BJ (cell line): Measurements from ENCODE around the gene CTSW. TPM values are rescaled to one million over a fixed set of nuclear protein-coding genes. Genes with fewer than 3 reads are reported as not detected.

Experiments
- CTCF ChIA-PET: fragments of 350-600 bp; formaldehyde crosslinking; extraction: SDS; loops from one replicate; lab custom pipeline; 2021; ENCODE audit warnings: antibody characterized with exemption, inconsistent platforms; lab: Yijun Ruan, JAX
- POLR2A ChIA-PET: fragments of 300-600 bp; sonication (Branson Sonifier 250); formaldehyde crosslinking; extraction: SDS; loops from one replicate; lab custom pipeline; 2021; ENCODE audit warnings: antibody characterized with exemption; lab: Charles Lee
- DNase-seq: peaks from one replicate; pipeline ENCODE4 v3.0.0-alpha.2; 2011; ENCODE audit warnings: low read depth
- H3K27me3 ChIP-seq: 2 replicates; pipeline ENCODE4 v1.6.0; 2011; ENCODE audit warnings: low read length; ENCODE audit not compliant: control insufficient read depth, insufficient read depth
- H3K36me3 ChIP-seq: 2 replicates; pipeline ENCODE4 v1.5.1; 2011; ENCODE audit warnings: low read length; ENCODE audit not compliant: control insufficient read depth, insufficient read depth
- H3K4me3 ChIP-seq: 2 replicates; pipeline ENCODE4 v1.5.1; 2011; ENCODE audit warnings: low read depth, mild to moderate bottlenecking, control low read depth, low read length
- polyA plus RNA-seq: library from polyadenylated mRNA; depleted of rRNA; stranded (reverse); fragments of >200 nt; gene quantifications from 2 replicates; pipeline ENCODE4 v1.2.3, GENCODE V29; 2011; rRNA removed
- TF ChIP-seq, protein P1 (sequence below): IDR thresholded peaks from 2 replicates; pipeline ENCODE4 v1.5.1; 2011; ENCODE audit warnings: low read depth, mild to moderate bottlenecking, control low read depth, inconsistent platforms, low read length, moderate library complexity; ENCODE audit not compliant: insufficient read depth

Gene CTSW
- polyA plus RNA-seq, 1 experiment = 0.21 TPM

DNA sequence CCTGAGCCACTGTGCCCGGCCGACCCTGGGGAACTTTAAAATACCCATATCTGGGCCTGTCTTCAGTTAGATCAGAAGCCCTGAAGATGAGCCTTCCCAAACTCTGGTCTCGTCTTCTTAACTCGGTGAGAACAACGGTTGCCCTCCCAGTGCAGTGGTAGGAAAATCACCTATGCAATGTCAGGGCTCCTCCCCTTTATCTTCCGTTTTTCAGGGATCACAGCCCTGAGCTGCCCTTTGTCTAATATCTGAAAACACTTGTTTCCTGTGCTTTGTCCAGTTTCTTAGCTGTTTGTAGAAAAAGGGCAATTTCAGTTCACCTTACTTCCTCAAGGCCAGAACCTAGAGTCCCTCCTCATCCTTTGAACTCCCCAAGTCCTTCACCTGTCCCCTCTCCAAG lies 49.0 kb downstream of the CTSW start:
- ChIA-PET POLR2A (no interaction called here), CTCF (no interaction called here)
- Histone ChIP-seq H3K36me3 (no peaks in the 10 kb centered on the region; the same call in 1 of the 2 replicates), H3K27me3 (no peaks in the 10 kb centered on the region), H3K4me3 (no peak overlapping the region)
- DNase-seq = no peak
- TF ChIP-seq, protein P1, sequence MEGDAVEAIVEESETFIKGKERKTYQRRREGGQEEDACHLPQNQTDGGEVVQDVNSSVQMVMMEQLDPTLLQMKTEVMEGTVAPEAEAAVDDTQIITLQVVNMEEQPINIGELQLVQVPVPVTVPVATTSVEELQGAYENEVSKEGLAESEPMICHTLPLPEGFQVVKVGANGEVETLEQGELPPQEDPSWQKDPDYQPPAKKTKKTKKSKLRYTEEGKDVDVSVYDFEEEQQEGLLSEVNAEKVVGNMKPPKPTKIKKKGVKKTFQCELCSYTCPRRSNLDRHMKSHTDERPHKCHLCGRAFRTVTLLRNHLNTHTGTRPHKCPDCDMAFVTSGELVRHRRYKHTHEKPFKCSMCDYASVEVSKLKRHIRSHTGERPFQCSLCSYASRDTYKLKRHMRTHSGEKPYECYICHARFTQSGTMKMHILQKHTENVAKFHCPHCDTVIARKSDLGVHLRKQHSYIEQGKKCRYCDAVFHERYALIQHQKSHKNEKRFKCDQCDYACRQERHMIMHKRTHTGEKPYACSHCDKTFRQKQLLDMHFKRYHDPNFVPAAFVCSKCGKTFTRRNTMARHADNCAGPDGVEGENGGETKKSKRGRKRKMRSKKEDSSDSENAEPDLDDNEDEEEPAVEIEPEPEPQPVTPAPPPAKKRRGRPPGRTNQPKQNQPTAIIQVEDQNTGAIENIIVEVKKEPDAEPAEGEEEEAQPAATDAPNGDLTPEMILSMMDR = no peak

DNA sequence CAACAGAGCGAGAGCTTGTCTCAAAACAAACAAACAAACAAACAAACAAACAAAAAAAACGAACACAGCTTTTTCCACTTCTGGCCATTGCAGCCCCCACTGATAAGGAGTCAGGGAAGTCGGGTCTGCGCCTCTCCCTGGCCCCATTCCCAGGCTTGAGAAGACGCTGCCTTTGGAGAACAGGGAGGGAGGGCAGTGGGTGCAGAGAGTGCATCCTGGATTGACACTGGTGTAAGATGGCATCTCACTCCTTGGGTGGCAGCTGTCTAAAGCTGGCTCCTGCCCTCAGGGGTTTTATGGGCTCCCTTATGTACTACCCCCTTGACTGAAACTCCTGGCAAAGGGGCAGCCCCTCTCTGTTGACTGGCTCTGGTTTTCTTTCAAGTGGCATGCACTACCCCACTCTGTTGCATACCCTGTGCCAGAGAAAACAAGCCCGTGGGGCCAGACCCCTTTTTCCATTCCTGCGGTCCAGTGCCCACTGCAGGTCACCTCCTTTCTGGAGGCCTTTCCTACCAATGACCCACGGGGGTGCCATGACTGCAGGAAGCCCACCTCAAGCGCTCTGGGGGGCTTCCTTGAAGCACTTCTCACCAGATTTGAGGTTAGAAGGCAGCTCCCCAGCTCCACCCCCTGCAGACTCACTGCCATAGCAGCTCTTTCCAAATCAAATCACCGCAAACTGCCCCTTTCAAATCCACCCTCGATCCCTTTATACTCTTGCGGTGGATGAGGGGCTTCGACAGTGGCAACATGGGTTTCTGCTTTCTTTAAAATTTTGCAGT lies 52.3 kb downstream of the CTSW start:
- H3K27me3 ChIP-seq = no peaks in the 10 kb centered on the region
- ChIA-PET CTCF (interaction anchor here (0.6 to 2.0 kb wide), 2 partner anchors 47 to 290 kb away, joined by 3 to 7 read pairs; no protein-coding TSS in a partner anchor), POLR2A (no interaction called here)
- H3K4me3 ChIP-seq = no peak overlapping the region
- no peak for DNase-seq
- TF ChIP-seq, protein P1 = no peak
- no peaks in the 10 kb centered on the region for H3K36me3 ChIP-seq

DNA sequence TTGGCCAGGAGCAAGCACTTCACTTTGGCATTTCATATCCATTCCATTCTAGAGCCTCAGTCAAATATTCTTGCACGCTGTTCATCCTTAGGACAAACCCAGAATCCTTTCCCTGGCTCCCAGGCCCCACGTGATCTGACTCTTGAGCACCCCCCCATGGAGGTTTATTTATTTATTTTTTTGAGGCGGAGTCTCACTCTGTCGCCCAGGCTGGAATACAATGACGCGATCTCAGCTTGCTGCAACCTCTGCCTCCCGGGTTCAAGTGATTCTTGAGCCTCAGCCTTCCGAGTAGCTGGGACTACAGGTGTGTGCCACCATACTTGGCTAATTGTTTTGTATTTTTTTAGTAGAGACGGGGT lies 52.9 kb downstream of the CTSW start:
- ChIA-PET CTCF (interaction anchor here (0.6 to 2.0 kb wide), 2 partner anchors 48 to 290 kb away, joined by 3 to 7 read pairs; no protein-coding TSS in a partner anchor), POLR2A (no interaction called here)
- TF ChIP-seq, protein P1 = no peak
- no peaks in the 10 kb centered on the region for H3K36me3 ChIP-seq
- no peak for DNase-seq
- no peak overlapping the region for H3K4me3 ChIP-seq
- H3K27me3 ChIP-seq = no peaks in the 10 kb centered on the region

Other genes with a start within 250 kb of the CTSW start
- 13.4 and 21.6 TPM in 2 replicates for gene SIPA1, start 241.7 kb upstream of the CTSW start, polyA plus RNA-seq
- gene RELA, start 216.9 kb upstream of the CTSW start, polyA plus RNA-seq = 27.6 and 46.2 TPM in 2 replicates
- 31.4 and 50.9 TPM in 2 replicates for gene KAT5, start 167.6 kb upstream of the CTSW start, polyA plus RNA-seq
- 28.0 and 33.9 TPM in 2 replicates for gene RNASEH2C, start 159.0 kb upstream of the CTSW start, polyA plus RNA-seq
- 4.6 and 7.5 TPM in 2 replicates for gene AP5B1, start 98.9 kb upstream of the CTSW start, polyA plus RNA-seq
- gene OVOL1, start 92.8 kb upstream of the CTSW start, polyA plus RNA-seq = not detected in 2 replicates
- gene SNX32, start 45.9 kb upstream of the CTSW start, polyA plus RNA-seq = 0.13 and 0.22 TPM in 2 replicates
- 1,912 and 2,736 TPM in 2 replicates for gene CFL1, start 21.7 kb upstream of the CTSW start, polyA plus RNA-seq
- gene MUS81, start 19.4 kb upstream of the CTSW start, polyA plus RNA-seq = 31.1 and 63.8 TPM in 2 replicates
- 258 and 497 TPM in 2 replicates for gene EFEMP2, start 7.0 kb upstream of the CTSW start, polyA plus RNA-seq
- gene FIBP, start 8.6 kb downstream of the CTSW start, polyA plus RNA-seq = 136 and 199 TPM in 2 replicates
- 23.7 and 33.4 TPM in 2 replicates for gene CCDC85B, start 10.8 kb downstream of the CTSW start, polyA plus RNA-seq
- 8.2 and 10.3 TPM in 2 replicates for gene FOSL1, start 20.6 kb downstream of the CTSW start, polyA plus RNA-seq
- gene C11orf68, start 39.2 kb downstream of the CTSW start, polyA plus RNA-seq = 49.8 and 81.9 TPM in 2 replicates
- 137 and 141 TPM in 2 replicates for gene DRAP1, start 39.6 kb downstream of the CTSW start, polyA plus RNA-seq
- not detected in 2 replicates for gene TSGA10IP, start 65.6 kb downstream of the CTSW start, polyA plus RNA-seq
- 12.0 and 13.2 TPM in 2 replicates for gene SART1, start 81.9 kb downstream of the CTSW start, polyA plus RNA-seq
- 24.0 and 27.7 TPM in 2 replicates for gene EIF1AD, start 122.3 kb downstream of the CTSW start, polyA plus RNA-seq
- 210 and 223 TPM in 2 replicates for gene BANF1, start 122.7 kb downstream of the CTSW start, polyA plus RNA-seq
- 4.8 and 5.9 TPM in 2 replicates for gene CST6, start 132.2 kb downstream of the CTSW start, polyA plus RNA-seq
- gene CATSPER1, start 146.6 kb downstream of the CTSW start, polyA plus RNA-seq = 0.56 and 0.69 TPM in 2 replicates
- not detected in 2 replicates for gene GAL3ST3, start 169.3 kb downstream of the CTSW start, polyA plus RNA-seq
- gene SF3B2, start 172.5 kb downstream of the CTSW start, polyA plus RNA-seq = 70.3 and 82.7 TPM in 2 replicates
- gene PACS1, start 190.4 kb downstream of the CTSW start, polyA plus RNA-seq = 34.3 and 35.8 TPM in 2 replicates